Neural progenitor cell (in vitro differentiated cells): ENCODE data around the gene CCDC60.

Source experiments
- CTCF ChIP-seq: fragments of 200-600 bp; sonication (generic); IDR thresholded peaks from 2 replicates; pipeline ENCODE4 v1.5.1; 2017; ENCODE audit warnings: antibody characterized with exemption, mild to moderate bottlenecking
- EZH2phosphoT487 ChIP-seq: fragments of 200-600 bp; sonication (generic); IDR thresholded peaks from 2 replicates; pipeline ENCODE4 v1.6.1; 2017; ENCODE audit warnings: antibody characterized with exemption

GRCh38 chr12:119372540-119372939, 38.0 kb downstream of the CCDC60 start:
- TF ChIP-seq CTCF: no peak
- TF ChIP-seq EZH2phosphoT487: no peak
